Activated gamma-delta T cell (primary cell): ENCODE results near the gene CFAP46.
"Not testable (repeated sequence)": the region's sequence is repeated elsewhere in the genome, so short reads cannot be mapped to it uniquely, and the experiment has no call there.

ENCODE experiments used
- DNase-seq: peaks from one replicate; lab custom pipeline; 2025; lab: John Stamatoyannopoulos, UW

The CFAP46 gene

DNA sequence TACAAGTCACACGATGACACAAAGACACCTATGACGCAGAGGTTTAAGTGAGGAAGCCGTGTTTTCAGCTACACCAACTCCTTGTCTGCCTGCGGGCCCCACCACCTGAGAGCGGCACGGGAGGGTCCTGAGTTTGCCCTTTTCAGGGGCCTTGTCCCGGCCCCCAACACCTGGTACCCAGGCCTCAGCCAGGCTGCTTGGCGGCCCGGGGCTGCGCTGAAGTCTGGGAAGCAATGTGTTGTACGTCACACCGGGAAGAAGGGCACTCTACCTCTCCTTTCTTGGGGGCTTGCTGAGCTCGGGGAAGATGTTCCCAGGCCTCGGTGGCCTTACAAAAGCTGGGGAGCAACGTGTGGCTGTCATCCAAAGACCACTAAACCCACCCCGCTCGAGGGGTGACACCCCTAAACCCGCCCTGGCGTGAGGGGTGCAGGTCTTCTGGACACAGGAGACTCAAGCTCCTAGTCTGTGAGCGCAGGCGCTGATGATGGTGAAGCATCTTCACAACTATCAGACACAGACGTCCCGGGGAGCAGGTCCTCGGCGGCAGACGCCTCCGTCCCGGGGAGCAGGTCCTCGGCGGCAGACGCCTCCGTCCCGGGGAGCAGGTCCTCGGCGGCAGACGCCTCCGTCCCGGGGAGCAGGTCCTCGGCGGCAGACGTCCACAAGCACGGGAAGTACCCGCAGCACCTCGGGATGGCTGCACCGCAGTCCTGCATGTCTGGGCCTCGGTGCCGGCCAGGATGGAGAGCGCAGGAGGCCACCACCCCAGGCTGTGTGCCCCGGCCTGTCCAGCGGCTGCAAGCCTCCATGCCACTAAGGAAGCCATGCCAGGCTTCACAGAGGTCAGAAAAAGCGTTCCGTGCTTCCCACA, 15.4 kb downstream of the CFAP46 start:
- DNase-seq = no peak

DNA sequence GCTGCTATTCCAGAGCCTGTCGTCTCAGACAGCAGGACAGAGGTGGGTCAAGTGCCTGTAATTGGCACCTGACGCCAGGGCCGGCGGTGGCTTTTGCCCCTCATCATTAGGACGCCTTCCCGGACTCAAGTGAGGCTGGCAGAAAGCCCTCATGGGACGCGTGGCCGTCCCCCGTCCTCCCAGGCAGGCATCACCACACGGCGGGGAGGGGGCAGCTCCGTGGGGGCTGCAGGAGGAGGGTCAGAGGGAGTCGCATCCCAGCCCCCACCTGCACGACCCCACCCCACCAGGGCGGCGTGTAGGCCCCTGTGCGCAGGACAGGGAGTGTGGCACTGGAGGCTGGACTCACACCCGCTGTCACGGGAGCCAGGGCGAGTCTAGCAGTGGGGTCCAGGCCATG, 16.3 kb downstream of the CFAP46 start:
- DNase-seq = no peak

DNA sequence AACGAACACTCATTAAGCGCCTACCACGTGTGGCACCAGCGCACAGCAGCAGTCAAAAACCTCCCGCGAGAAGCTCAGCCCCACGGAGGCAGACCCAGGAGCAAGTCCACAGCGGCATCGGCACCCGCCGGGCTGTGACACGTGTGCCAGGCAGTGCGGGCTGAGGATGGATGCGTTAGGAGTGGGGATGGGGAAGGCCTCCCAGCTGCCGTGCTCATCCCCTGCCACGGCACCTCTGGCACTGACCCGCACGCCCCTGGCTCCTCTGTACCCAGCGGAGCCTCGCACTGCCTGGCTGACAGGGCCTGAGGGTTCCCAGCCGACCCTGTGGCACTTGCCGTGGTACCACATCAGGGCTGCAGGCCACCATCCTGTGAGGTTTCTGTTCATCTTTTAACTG, 16.8 kb downstream of the CFAP46 start:
- no peak for DNase-seq

DNA sequence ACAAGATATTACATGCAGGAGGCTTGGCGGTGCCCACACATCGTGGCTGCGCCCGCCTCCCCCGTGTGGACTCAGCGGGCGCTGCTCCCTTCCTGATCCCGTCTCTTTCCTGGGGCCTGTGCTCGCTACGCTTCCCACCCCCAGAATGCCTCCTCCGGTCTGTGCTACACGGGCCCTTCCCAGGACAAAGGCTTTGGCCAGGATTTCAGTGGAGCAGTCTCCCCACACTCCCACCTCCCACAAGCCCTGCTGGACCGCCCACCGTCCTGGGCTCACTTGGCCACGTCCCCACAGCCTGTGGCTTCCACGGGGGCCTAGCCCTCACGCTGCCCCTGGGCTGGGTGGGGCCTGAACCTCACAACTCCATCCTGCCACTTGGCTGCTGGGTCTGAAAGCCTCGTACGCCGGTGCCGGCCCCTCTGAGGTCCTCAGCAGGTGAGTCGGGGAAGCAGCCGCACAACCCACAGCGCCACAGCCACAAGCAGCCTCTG, 17.3 kb downstream of the CFAP46 start:
- DNase-seq = no peak

DNA sequence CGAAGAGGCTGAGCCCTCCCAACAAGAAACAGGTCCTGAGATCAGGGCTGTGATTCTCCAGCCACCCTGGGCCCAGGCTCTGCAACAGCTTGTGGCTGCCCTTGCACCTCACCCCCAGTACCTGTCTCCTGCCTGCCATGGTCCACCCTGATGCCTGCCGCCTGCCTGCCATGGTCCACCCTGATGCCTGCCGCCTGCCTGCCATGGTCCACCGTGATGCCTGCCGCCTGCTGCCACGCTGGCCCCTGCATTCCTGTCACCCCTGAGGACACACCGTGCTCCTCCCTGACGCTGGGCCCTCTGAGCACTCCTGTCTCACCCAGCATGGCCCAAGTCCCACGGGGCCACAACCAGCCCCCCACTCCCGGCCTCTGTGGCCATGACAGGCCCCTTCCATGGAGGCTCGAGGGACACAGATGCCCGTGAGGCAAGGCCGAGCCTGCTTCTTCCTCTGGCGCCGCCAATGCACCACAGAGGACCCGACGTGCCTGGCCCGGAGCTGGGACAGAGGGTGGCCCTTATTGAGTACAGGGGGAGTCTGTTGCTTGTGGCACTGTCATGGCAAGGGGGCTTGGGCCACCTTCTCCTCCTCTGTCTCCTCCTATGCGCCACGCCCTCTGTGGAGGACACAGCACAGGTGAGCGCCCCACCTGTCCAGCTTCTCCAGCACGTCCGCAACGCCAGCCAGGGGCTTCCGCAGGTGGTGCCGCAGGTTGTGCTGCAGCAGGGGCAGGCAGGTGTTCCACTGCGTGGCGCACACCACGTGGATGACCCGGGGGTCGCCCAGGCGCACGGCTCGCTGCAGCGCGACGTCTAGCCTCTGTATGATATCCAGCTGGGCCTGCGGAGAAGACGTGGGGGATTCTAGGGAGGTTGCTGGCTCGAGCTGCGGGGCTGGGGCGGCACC, 18.1 kb downstream of the CFAP46 start:
- no peak for DNase-seq

DNA sequence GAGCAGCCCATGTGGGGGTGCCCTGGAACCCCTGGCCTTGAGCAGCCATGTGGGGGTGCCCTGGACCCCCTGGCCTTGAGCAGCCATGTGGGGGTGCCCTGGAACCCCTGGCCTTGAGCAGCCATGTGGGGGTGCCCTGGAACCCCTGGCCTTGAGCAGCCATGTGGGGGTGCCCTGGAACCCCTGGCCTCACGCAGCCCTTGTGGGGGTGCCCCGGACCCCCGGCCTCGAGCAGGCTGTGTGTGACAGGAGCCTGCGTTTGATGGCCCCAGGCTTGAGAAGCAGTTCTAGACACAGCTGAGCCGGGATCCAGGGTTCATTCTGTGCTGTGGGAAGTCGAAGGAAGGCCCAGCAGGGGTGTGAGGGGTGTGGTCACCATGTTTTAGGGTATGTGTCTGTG, 19.0 kb downstream of the CFAP46 start:
- not testable (repeated sequence) for DNase-seq

DNA sequence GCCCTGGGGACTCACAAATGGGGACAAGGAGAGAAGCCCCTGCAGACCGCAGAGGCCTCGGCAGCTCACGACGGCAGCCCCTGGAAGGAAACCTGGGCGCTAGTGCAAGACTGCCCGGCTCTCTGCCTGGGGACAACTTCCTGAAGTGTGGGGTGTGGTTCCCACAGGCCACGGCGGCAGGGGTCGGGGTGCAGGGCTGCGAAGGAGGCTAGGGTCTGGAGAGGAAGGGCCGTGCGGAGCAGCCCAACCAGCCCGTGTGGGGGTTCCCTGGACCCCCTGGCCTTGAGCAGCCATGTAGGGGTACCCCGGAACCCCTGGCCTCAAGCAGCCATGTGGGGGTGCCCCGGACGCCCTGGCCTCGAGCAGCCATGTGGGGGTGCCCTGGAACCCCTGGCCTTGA, 19.5 kb downstream of the CFAP46 start:
- no peak for DNase-seq

DNA sequence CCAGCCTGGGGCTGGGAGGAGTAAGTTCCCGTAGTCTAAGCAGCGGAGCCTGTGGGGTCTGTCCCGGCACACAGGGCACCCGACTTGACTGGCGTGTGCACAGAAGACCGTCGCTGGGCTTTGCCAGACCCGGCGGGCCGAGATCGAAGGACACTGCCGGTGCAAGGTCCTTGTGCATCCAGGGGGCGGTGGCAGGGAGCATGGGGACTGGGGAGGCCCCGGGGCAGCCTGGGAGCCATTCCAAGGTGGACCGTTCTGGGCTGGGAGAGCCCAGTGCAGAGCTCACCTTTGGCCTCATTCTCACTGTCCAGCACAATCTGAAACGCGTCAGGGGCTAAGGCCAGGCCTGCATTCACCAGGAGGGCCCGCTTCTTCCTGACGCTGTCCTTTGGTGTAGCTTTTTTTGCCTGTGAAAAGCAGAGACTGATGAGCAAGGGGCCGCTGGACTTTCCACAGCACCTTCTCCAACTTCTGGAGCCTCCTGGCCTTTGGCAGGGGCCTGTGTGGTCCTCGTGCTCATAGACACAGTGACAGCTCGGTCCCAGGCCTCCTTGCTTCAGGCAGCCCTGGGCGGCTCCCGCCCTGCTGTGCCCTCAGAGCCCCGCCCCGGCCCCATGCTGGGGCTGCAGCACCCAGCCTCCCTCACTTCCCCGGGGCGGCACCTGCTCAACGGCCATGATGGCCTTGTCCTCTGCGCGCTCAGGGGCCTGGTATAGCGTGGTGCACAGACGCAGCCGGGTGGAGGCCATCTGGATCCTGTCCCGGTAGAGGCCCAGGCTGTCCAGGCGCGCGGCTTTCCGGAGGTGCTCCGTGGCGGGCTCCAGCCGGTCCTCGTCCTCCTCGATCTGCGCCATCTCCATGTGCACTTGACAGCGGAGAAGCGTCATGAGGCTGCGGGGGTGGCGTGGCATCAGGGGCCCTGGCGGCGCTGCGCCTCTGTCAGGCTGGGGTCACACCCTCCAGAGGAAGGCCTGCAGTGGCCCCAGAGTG, 20.3 kb downstream of the CFAP46 start:
- no peak for DNase-seq

DNA sequence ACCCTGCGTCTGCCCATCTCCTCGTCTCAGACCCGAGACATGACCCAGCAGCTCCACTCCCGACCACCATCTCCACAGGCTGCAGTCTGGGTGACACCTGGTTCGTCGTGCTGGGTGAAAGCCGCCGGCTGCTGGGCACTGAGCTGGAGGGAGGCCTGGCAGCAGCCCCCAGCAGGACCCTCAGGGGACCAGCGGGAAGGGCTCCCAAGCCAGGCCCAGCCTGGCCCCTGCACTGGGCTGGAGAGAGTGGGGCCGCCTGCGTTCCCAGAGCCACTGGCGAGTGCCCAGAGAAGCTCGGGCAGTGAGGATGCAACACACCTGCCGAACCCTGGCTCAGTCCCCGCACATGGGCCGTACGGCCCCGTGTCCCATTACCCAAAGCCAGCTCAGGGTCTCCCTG, 21.3 kb downstream of the CFAP46 start:
- DNase-seq = no peak

DNA sequence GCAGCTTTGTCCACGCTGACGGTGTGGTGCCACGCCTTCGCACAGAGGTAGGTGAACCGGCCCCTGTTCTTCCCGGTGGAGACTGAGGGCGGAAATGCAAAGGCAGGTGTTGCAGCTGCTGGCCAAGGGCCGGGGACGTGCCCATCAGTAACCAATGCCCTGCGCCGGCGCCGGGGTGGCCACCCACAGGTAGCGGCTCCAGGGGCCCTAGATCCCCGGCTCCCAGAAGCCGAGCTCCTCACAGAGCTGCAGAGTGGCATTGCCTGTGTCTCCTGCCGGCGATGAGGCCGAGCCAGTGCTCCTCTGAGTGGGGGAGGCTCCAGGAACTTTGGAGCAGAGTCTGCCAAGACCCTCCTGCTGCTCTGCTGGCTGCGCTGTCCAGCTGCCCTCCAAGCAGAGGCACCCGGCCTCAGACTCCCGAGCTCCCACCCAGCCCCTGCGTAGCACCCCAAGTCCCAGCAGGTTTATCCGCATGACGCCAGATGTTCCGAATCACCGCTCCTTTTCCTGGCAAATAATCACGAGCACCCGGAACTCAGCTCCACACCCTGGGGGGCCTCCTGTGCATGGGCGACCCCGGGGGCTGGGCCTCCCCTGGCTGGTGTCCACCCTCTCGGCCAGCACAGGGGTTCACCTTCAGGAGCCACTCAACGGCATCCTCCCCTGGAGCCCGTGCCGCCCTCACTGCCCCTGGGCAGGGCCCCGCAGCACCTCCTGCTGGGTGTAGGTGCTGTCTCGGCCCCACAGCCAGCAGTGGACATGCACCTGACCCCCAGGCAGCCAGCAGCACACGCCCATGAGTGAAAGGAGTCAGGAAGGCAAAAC, 22.1 kb downstream of the CFAP46 start:
- DNase-seq = no peak

DNA sequence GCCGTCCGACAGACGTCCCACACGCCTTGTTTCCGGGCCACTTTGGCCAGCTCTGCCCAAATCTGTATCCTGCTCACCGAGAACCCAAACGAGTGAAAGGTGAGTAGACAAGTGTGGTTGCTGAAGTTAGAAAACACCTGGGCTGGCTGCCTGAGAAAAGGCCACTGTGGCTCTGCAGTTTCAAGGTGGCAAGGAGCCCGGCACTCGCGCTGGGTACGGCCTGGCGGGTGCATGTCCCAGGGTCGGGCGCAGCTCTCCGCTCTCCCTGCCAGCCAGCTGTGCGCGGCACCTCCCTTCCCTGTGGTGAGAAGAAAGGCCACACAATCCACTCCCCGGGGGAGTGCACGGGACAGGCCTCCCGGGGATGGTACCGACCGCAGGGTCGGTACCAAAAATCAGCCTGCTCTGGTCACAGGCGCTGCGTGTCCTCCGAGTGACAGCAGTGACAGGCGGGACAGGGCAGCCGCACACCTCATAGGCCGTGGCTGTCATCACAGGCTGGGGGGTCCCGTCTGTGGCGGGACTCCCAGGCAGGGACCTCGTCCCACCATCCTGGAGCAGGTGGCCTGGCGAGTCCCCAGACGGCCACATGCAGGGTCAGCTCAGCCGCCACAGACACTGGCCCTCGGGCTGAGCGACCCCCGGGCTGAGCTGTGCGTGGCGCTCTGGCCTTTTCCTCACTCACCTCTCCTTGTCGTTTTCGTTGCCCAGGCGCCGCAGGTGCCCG, 22.8 kb downstream of the CFAP46 start:
- no peak for DNase-seq

DNA sequence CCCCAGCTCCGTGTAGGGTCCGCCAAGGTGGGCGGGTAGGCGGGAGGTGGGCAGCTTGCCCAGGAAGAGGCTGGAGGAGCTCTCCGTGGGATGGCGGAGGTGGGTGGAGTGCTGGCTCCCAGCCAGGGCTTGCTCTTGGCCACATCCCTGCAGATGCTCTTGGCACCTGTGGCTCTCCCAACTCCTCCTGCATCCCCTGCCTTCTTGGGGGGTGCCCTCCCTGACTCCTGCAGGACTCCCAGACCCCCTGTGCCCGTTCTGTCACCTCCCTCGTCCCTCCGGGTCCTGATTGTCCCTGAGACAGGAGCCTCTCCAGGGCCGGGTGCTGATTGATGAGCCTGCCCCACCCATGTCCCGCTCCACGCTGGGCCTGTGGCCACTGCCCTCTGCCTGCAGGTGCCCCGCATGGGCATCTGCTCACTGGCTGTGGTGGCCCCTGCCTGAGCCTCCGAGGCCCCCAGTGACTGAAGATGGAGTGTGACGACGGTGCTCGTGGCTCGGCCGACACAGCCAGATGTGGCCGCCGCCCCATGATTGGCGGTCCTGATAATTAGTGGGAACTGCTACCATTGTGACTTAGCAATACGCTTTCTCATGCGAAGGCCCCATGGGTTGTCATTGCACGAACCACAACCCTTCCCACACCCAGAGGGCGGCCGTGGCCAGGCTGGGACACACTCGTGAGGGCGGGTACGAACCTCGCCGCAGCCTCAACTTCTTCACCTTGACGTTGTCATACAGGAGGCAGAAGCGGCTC, 23.6 kb downstream of the CFAP46 start:
- no peak for DNase-seq

DNA sequence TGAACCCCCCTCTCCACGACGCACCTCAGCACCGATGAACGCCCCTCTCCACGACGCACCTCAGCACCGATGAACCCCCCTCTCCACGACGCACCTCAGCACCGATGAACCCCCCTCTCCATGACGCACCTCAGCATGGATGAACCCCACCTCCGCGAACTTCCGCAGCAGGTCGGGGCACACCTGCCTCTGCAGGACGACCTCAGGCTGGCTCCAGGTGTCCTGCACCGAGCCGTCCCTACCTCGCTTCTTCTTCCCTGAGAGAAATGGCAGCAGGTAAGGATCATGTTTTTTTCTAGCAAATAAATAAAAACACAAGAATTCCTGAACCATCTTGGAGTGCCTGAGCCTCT, 24.1 kb downstream of the CFAP46 start:
- no peak for DNase-seq

DNA sequence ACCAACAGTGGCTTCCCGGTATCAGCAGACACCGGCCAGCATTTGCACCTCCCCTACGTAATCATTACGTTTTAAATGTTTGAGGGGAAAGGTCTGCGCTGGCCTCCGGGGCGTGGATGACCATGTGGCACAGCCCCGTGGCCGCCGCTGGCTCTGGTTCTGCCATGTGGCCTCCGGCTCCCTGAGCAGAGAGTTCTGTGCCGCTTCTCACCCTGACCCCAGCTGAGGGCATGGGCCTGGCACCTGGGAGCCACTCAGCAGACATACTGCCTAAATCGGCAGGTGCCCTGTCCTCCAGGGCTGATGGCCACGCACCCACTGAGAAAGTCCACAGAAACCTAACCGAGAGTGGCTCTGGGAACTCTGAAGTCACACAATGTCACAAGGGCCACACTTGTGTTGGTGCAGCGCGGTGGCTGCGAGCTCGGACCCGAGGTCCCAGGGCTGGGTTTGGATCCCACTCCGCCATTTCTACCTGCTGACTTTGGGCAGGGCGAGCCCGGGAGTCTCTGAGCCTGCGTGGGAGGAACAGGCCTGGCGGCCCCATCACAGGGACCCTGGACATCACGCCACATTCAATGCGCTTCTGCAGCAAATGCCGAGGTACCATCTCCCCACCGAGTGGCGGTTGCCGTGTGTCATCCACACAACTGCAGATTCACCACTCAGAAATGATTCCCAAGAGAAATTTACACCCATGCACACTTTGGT, 25.3 kb downstream of the CFAP46 start:
- no peak for DNase-seq

DNA sequence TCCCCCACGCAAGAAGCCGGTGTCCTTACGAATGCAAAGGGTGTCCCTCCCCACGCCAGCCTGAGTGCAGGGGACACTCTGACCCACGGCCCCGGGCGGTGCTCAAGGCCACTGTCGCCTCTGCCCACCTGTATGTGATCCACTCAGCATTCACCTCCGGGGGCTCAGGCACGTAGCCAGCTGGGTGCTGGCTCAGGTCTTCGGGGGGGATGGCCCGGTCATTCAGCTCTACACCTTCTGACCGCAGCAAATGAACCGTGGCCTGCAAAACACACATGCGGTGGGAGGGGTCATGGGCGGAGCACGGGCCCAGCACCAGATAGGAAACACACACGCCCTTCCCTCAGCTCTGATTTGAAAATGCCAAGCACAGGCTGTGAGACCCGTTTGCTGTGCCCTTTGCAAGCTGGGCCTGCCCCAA, 25.9 kb downstream of the CFAP46 start:
- DNase-seq = no peak

DNA sequence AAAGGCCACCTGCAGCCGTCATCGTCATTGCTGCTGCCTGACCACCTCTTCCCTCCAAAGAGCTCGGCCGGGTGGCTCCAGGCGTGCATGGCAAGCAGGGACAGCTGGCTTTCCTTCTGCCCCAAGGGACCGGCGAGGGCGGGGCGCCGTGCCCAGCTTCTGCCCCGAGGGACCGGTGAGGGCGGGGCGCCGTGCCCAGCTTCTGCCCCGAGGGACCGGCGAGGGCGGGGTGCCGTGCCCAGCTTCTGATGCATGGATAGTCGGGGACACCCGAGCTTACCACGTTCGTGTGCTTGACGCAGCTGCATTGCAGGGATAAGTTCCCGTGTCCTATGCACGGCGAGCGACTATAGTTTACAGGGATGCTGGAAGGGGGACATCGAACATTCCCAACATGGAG, 27.0 kb downstream of the CFAP46 start:
- no peak for DNase-seq

DNA sequence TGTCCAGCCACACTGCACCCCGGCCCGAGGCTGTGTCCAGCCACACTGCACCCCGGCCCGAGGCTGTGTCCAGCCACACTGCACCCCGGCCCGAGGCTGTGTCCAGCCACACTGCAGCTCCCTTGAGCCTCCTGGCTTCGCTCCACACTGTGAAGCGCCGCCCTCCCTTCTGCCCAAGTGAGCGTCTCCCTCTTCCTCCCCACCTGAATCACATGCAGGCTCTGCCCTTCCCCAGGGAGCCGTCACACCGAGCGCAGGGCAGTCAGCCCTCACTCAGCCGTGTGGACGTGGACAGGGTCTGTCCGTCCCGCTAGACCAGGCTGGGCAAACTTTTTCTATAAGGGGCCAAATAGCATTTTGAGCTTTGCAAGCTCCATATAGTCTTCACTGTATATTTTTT, 27.6 kb downstream of the CFAP46 start:
- DNase-seq = no peak

DNA sequence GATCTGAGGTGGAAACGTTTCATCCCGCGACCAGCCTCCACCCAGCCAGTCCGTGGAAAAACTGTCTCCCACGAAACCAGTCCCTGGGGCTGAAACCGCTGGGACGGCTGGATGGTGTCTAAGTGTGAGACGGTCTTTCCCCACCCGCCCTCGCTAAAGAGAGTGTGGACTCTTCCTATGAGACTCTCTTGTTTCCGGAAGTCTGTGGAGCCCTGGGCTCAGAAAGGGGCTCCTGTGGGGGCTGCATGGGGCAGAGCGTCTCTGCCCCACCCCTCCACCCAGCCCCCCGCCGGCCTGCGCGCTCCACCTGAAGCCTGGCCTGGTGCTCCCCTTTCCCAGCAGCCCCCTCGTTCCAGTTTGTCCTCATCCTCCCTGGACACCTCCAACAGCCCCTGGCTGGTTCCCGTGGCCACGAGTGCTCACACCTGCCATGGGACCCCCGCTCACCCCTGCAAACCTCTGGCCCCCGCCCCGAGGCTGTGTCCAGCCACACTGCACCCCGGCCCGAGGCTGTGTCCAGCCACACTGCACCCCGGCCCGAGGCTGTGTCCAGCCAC, 28.7 kb downstream of the CFAP46 start:
- DNase-seq = no peak
